Measurements from ENCODE around the gene HOXA11.

DNA sequence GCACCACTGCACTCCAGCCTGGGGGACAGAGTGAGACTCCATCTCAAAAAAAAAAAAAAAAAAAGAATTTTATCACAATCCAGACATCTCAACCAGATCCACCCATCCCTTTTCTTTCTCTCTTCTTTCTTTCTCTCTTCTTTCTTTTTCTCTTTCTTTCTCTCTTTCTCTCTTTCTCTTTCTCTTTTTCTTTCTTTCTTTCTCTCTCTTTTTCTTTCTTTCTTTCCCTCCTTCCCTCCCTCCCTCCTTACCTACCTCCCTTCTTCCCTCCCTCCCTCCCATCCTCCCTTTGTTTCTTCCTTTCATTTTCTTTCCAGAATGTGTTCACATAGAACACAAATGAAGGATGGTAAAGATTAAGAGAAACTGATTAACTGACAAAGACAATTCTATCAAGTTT lies 32.9 kb upstream of the HOXA11 start:
- TF ChIP-seq, protein P1, sequence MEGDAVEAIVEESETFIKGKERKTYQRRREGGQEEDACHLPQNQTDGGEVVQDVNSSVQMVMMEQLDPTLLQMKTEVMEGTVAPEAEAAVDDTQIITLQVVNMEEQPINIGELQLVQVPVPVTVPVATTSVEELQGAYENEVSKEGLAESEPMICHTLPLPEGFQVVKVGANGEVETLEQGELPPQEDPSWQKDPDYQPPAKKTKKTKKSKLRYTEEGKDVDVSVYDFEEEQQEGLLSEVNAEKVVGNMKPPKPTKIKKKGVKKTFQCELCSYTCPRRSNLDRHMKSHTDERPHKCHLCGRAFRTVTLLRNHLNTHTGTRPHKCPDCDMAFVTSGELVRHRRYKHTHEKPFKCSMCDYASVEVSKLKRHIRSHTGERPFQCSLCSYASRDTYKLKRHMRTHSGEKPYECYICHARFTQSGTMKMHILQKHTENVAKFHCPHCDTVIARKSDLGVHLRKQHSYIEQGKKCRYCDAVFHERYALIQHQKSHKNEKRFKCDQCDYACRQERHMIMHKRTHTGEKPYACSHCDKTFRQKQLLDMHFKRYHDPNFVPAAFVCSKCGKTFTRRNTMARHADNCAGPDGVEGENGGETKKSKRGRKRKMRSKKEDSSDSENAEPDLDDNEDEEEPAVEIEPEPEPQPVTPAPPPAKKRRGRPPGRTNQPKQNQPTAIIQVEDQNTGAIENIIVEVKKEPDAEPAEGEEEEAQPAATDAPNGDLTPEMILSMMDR (IDR thresholded peaks at IDR 0.05; ENCODE audit: low read length): no peak
- no peak for TF ChIP-seq EZH2 (IDR thresholded peaks at IDR 0.05; ENCODE audit: borderline replicate concordance, low read length)

All from OCI-LY1 (cell line).